Brain microvascular endothelial cell (primary cell): ENCODE data around the gene NANOS2.

ENCODE experiments used
- DNase-seq: peaks from one replicate; pipeline ENCODE4 v3.0.0-alpha.2; 2020
- H3K27ac ChIP-seq: fragments of 250-450 bp; sonication (Bioruptor Pico); 2 replicates; pipeline ENCODE4 v1.5.1; 2020; ENCODE audit warnings: mild to moderate bottlenecking, moderate library complexity
- H3K27me3 ChIP-seq: fragments of 250-450 bp; sonication (Bioruptor Pico); replicated peaks from 2 replicates; pipeline ENCODE4 v1.5.1; 2020; ENCODE audit warnings: mild to moderate bottlenecking
- H3K36me3 ChIP-seq: fragments of 250-450 bp; sonication (Bioruptor Pico); replicated peaks from 2 replicates; pipeline ENCODE4 v1.5.1; 2020; ENCODE audit warnings: mild to moderate bottlenecking
- H3K4me3 ChIP-seq: 2 replicates; pipeline ENCODE4 v1.5.1; 2011; ENCODE audit warnings: low read depth, mild to moderate bottlenecking, control low read depth, low read length, moderate library complexity
- in situ Hi-C: cut with HindIII; loops from 2 replicates; pipeline ENCODE4 v1.10.0; 2017; ENCODE audit warnings: low sequenced_read_pairs, low pct_ligation_motif_present
- TF ChIP-seq, protein P1 (sequence below): IDR thresholded peaks from 2 replicates; pipeline ENCODE4 v1.5.1; 2011; ENCODE audit warnings: low read depth, mild to moderate bottlenecking, moderate library complexity, low read length, control low read depth, inconsistent platforms; ENCODE audit errors: missing control alignments

Gene NANOS2

GRCh38 chr19:45911291-45911690 is 3.3 kb downstream of the NANOS2 start:
- Histone ChIP-seq H3K27ac (no peak overlapping the region), H3K27me3 (no peaks in the 10 kb centered on the region), H3K36me3 (no peaks in the 10 kb centered on the region), H3K4me3 (no peak overlapping the region)
- DNase-seq = no peak
- TF ChIP-seq, protein P1, sequence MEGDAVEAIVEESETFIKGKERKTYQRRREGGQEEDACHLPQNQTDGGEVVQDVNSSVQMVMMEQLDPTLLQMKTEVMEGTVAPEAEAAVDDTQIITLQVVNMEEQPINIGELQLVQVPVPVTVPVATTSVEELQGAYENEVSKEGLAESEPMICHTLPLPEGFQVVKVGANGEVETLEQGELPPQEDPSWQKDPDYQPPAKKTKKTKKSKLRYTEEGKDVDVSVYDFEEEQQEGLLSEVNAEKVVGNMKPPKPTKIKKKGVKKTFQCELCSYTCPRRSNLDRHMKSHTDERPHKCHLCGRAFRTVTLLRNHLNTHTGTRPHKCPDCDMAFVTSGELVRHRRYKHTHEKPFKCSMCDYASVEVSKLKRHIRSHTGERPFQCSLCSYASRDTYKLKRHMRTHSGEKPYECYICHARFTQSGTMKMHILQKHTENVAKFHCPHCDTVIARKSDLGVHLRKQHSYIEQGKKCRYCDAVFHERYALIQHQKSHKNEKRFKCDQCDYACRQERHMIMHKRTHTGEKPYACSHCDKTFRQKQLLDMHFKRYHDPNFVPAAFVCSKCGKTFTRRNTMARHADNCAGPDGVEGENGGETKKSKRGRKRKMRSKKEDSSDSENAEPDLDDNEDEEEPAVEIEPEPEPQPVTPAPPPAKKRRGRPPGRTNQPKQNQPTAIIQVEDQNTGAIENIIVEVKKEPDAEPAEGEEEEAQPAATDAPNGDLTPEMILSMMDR = no peak
- in situ Hi-C loops = no loop called here

DNA sequence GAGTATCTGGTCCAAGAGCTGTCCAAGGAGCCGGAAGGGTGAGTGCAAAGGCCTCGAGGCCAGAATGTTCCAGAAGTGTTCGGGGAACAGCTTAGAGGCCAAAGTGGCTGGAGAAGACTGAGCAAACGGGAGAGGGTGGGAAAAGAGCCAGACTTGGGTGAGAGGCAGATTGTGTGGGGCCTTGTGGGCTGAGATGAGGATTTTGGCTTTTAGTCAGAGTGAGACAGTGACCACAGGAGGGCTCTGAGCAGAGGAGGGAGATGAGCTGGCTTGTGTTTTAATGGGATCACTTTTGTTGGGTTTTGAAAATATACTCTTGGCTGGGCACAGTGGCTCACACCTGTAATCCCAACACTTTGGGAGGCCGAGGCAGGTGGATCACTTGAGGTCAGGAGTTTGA is 5.6 kb downstream of the NANOS2 start:
- DNase-seq = no peak
- TF ChIP-seq, protein P1 = no peak
- no peak overlapping the region for H3K27ac ChIP-seq
- in situ Hi-C loops = no loop called here
- H3K4me3 ChIP-seq = no peak overlapping the region
- no peaks in the 10 kb centered on the region for H3K27me3 ChIP-seq
- H3K36me3 ChIP-seq = no peaks in the 10 kb centered on the region

GRCh38 chr19:45906221-45906620 is 8.4 kb downstream of the NANOS2 start:
- TF ChIP-seq, protein P1 = no peak
- Histone ChIP-seq H3K36me3 (no peaks in the 10 kb centered on the region), H3K27me3 (no peaks in the 10 kb centered on the region), H3K4me3 (no peak overlapping the region), H3K27ac (no peak overlapping the region)
- in situ Hi-C loops = no loop called here
- peak; percentile 19 for DNase-seq

DNA sequence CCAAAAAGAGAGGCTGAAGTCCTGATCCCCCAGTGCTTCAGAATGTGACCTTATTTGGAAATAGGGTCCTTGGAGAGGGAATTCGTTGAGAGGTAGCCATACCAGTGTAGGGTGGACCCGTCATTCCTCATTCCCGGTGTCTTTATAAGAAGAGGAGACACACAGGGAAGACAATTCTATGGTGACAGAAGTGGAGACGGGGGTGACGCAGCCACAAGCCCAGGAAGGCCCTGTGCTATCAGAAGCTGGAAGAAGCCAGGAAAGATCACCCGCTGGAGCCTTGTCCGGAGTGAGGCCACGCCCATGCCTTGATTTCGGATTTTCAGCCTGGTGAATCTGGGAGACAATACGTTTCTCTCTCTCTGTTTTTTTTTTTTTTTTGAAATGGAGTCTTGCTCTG is 9.6 kb downstream of the NANOS2 start:
- Histone ChIP-seq H3K4me3 (no peak overlapping the region), H3K36me3 (peaks cover 2% of the 10 kb centered on the region), H3K27ac (no peak overlapping the region), H3K27me3 (no peaks in the 10 kb centered on the region)
- TF ChIP-seq, protein P1 = no peak
- in situ Hi-C loops = no loop called here
- DNase-seq = no peak

DNA sequence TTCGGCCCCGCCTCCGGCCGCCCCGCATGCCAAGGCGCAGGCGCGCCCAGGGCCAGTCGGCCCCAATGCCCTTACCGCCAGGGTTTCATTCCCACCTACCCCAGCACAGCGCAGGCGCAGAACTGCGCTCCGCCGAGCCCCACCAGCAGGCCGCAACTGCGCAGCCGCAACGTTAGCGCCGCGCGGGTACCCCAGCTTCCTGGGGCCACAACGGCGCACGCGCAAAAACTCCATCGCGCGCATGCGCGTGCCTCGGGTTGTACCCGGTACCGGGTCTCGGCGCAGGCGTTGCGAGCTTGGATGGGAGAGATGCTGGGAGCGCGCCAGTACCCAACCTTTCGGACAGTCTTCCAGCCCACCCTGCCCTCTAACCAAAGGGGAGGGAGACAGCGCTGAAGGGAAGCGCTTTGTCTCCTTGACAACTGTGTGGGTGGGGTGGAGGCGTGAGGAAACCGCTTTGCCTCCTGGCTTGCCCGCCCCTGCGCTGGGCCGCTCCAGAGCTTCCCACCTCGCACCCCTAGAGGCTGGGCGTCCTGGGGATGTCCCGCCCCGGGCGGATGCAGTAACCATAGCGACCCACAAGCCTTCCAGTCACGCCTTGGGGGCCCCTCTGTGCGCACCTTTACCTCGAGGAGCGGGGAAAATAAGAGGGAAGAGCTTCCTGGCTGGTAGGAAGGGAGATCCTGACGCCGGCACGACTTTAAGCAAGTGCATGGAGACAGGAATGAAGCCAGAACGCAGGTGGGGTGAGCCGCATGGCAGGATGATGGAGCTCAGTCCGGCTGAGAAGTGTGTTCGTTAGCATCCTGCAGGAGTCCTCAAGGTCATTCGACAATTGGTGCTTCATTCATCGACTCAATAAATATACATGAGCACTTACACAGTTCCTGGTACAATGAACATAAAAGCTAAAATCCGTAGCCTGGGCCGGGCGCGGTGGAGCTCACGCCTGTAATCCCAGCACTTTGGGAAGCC is 11.6 kb downstream of the NANOS2 start:
- in situ Hi-C loops = no loop called here
- peak overlapping the region; percentile 76 for H3K4me3 ChIP-seq
- TF ChIP-seq, protein P1 = no peak
- no peaks in the 10 kb centered on the region for H3K27me3 ChIP-seq
- DNase-seq = peak; percentile 94
- peaks cover 12% of the 10 kb centered on the region for H3K36me3 ChIP-seq
- no peak overlapping the region for H3K27ac ChIP-seq
